Measurements from ENCODE around the gene FAM131A.

The FAM131A gene

DNA sequence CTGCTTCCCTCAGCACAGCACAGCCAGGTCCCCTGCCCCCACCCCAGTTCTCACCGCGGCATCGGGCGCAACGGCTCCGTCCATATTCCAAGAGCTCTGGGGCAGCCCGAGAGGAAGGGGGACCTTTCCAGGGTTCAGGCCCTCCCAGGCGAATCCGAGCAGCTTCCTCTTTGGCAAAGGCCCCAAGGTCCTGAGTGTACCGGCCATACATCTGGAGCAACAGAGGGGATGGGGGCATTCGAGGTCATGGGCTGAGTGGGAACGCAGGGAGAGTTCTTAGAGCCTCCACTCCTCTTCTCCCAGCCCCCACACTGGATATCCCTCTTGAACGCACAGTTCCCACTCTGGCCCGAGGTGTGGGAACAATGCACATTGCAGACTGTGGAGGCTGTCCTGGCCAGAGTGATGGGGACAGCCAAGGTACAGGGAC lies 21.5 kb downstream of the FAM131A start:
- DNase-seq, result no peak

DNA sequence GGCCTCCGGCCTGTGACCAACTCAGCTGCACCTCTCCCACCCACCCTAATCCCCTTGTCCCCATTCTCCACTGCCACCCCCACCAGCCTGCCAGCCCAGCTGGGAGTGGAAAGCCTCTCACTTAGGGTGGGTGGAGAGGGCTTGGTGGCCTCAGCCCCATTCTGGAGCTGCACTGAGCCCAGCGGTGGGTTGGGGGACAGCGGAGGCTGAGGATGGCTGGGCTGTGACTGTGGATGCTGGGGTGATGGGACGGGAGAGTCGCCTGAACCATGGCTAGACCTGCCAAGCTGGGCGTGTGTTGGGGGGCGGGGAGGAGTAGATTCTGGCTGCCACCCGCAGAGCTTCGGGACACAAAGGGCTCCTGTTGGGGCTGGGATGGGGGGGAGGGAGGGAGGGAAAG lies 22.2 kb downstream of the FAM131A start:
- no peak for DNase-seq

DNA sequence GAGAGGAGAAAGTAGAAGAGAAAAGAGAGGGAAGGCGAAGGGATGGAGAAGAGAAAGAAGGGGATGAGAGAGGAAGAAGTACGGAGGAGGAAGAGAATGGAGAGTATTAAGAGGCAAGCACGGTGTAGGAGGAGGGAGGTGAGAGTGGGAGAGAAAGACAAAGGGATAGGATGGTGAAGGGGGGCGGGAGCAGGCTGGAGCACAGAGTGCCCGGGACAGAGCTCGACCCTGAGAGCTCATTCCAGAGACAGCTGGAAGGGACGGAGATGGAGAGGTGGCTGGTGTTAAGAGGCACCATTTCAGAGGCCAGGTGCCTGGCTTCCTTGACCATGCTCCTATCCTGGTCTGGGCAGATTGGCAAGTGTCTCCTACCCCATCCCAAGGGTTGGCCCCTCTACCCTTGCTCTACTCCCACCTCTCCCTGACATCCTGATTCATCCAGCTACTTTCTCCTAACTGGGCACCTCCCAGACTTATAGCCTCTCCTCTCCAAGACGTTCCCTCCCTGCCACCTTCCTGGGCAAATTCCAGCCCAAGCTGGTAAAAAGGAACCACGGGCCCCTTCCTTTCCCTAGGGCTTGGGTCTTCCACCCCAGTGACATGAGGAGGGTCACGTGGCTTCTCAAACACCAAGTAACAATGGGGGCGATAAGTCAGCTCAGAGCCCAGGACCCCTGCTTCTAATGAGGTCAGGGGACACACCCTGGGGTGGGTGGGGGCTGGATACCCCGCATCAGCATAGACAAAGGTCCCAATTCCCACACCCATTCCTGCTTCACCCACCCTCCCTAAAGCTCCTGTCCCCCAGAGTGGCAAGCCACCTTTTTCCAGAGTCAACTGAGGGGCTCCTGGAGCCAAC lies 22.9 kb downstream of the FAM131A start:
- no peak for DNase-seq

DNA sequence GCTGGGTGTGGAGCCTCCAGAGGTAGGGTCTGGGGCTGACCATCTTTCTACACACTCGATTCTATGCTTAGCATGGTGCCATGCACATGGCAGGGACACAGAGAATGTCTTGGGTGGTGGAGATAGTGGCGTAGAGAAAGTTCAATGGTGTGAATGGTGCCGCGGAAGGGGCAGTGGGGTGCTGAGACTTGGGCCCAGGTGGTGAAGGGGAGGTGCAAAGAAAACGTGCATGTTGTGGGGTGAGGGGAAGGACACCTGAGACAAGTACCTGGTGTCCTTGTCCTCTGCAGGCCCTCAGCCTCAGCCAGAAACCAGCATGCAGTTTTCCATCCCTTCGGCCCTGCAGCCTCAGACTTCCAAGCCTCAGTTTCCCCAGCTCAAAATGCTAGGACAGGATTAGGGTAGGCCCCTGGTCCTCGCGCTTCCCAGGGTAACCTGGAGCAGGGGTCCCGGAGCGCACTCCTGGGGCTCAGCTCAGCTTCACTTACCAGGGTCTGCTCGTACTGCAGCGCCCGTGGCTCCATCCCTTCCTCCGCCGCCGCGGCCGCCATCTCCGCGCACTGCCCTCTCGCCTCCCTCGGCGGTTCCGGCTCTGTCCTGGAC lies 23.6 kb downstream of the FAM131A start:
- DNase-seq, result no peak

DNA sequence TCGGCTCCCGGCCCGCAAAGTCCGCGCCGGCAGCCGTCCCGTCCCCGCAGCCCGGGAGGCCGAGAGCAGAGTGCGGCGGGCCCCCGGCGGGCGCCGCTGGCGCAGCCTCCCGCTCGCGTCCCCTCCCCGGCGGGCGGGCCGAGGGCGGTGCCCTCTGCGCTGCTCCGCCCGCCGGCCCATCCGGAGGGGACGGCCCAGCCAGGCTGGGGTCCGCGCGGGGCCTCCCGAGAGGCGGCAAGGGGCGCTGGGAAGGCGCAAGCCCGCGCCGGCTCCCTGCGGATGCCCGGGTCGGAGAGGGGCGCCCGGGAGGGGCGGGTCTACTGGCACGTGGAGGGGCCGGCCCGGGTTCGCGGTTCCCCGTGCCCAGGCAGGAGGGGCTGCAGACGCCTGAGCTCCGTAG lies 24.1 kb downstream of the FAM131A start, which contains the start of the genes CLCN2 and POLR2H:
Gene CLCN2 (minus strand): TSS at position 74 of the 400 bp plus-strand sequence. CDS start 126 bp downstream, outside the sequence.
Gene POLR2H (plus strand): TSS at position 179 of the 400 bp plus-strand sequence. CDS start 1,783 bp downstream, outside the sequence.
- no peak for DNase-seq

DNA sequence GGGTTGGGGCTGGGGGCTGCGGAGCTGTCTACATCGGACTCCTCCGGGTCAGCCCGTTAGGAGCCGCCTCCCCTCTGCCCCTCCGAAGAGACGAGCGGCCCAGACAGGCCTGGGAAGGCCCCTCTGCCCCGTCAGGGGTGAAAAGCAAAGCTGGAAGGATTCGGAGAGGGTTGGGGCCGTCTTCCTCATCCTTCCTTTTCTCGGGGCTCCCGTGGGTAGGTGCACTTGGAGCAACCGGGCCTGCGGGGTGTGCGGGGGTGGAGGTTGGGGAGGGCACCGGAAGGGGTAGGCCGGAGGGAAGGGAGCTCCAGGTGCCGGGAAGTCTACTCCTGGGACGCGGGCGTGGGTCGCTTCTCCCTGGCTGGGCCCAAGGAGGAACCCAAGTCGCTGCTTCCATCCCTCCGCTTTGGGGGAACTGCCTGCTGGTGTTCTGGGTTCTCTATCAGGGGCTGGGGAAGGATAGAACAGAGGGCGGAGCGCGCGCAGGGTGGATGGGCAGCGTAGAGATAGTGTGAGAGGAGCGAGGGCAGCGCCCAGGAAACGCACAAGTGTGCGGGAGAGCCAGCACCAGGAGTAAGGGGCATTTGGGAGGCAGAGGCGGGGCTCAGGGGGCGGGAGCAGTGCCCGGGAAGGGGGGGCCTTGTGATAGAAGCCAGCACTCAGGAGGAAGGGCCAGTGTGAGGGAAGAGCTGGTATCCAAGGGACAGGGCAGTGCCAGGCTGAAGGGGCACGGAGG lies 24.7 kb downstream of the FAM131A start:
- DNase-seq, result peak; percentile 64

DNA sequence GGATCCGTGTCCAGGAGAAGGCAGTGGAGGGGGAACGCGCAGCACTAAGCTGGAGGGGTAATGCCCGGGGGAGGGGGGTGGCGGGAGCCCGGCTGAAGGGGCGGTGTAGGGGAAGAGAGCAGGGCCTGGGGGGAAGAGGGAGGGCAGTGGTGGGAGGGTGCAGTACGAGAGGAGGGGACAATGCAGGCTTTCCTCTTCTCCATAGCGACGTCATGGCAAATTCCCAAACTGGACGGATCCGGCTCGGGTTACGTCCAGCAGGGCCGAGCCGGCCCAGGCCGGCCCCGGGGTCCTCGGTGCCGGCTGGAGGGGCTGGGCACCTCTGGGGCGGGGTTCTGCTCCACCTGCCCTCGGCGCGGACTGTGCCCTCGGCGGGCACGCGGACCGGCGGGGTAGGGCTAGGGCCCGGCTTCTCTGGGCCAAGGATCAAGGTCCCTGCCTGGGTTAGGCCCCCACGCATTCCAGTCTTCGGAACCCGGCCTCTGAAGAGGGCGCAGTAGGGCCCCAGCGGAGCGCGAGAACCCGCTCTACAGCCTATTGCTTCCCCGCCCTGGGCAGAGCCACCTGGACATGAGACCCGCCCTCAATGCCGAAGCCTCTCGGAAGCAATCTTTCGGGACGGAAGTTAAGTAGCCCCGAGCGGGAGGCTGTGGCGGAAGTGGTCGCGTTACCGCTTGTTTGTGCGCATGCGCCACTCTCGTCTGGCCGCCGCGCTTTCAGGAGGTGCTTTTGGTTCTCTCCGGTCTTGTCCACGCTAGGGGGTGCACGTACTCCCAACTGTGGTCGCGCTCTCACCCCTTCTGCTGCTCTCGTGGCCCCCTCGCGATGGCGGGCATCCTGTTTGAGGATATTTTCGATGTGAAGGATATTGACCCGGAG lies 25.5 kb downstream of the FAM131A start:
- peak; percentile 86 for DNase-seq

DNA sequence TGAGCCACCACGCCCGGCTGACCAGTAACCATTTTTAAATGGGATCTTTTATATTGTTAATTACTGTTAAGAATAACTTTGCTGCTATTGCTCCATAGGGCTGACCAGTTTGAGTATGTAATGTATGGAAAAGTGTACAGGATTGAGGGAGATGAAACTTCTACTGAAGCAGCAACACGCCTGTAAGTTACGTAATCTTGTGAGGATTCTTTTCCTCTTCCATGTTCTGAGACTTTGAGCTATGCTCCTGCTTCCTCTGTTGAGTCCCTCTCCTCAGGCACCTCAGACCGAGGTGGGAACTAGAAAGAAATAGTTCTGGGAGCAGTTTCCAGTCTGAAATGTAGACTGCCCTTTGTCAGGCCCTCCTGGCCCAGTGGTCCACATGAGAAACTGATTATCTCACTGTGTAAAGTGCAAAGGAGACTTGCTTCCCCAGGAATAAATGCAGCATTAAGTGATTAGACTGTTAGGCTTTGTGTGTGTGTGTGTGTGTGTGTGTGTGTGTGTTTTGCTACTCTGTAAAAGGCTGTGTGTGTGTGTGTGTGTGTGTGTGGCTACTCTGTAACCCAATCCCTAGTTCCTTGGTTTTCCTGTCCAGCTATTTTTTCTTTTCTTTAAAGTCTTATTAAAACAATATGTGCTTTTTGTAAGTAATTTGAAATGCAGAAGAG lies 29.4 kb downstream of the FAM131A start:
- no peak for DNase-seq

DNA sequence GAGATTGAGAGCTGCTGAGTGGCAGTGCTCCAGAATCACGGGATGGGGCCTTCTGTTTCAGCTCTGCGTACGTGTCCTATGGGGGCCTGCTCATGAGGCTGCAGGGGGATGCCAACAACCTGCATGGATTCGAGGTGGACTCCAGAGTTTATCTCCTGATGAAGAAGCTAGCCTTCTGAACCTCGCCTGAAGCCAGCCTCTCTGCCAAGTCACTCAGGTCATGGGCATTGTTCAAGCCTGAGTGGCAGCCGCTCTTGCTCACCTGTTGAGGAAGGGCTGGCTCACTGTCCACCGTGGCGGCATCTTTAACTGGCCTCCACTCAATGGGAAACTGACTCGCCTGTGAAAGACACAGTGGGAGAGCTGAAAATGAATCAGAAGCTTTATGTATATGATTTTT lies 30.7 kb downstream of the FAM131A start:
- DNase-seq, result no peak

DNA sequence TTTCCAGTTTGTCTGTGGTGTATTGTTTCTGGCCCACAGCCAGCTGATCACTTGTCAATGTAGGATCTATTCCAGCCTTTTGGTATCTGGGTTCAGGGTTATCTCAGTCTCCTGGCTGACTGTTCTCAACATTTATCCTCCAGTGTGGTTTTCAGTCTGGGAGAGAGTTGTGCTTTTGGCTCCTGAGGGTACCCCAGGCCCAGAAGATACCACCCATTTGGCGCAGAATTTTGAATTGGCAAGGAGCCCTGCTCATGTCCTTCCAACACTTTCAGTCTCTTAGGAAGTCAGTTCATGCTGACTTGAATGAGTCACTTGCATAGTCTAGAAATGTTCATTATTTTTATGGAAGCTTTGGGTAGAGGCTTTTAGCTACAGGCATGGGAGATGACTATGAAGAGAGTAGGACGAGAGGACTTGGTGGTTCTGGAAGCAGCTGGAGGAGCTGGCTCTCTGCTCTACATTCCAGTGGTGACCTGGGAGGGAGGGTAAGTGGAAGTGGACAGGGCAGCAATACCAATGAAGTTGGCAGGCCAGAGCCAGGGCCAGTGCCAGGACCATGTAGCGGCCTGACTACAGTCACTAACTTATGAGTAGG lies 31.3 kb downstream of the FAM131A start:
- no peak for DNase-seq

DNA sequence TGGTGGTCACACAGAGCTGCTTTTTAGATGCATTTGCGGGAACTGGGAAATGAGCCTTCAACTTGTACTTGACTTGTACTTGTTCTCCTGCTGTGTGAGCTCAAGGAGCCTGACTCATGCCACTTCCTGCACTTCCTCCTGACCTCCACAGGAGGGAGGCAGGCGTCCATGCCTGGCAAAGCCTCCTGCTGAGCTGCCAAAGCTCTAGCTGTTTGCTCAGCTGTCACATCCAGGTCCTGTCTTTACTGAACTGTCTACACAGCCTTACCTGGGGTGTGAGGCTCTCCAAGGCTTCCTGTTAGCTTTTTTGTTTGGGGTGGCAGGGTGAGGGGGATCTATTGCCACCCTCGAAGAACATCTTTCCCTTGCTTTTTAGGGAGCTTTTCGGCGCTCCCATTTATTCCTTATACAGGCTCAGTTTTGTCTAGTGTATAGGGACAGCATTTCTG lies 34.2 kb downstream of the FAM131A start:
- peak; percentile 58 for DNase-seq

DNA sequence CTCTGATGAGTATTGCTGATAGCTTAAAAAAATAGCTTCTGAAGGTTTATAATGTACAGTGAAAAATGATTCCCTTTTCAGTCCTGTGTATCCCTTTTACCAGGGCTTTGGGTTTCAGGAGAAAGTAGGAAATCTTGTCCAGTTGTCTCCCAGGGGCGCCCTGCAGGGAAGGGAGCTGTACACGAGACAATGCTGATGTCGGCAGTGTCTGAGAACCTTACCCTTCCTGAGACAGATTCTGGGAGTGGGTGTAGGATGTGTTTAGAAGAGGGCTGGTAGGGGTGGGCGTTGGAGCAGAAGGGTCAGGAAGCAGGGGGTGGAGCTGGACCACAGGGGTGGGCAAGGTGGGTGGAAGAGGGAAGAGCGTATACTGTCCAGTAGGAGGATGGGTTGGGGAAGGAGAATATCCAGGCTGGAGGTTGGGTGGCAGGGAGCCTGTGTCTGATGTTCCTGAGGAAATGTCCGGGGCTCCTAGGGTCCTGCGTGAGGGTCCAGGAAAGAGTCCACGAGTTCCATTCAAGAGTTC lies 35.0 kb downstream of the FAM131A start:
- DNase-seq, result no peak

DNA sequence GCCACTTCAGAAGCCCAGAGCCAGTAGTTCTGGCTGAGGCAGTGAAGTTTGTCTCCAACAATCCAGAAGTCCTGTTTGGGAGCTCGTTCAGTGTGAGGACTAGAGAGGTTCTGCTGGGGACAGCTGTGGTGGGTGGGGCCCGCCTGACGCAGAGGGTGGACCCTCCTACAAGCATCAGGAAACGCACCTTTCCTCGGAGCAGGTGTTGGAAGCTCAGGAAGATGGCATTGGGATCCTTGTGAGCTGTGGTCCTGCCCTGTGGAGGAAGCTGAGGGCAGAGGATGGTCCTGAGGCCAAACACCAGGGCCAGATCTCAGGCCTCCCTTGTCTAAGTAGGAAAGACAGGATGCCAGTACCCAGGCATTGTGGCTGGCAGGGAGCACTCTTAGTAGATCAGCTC lies 35.5 kb downstream of the FAM131A start:
- DNase-seq, result no peak

DNA sequence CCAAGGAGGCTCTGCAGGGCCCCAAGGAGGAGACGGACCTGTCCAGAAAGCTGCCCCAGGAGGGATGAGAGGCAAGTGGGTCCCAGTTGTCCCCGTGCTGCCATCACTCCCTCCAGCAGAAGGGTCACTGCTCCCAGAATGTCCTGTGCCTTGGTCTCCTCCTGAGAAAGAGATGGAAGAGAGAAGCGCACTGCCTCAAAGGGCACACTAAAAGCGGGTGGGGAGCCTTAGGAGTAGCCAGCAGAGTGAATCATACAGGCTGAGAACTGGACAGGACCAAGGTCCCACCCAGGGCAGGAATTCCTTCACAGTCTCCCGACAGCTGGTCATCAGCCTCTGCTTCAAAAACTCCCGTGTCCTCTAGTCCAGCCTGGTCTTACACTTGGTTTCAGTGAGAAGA lies 36.0 kb downstream of the FAM131A start:
- DNase-seq, result no peak

DNA sequence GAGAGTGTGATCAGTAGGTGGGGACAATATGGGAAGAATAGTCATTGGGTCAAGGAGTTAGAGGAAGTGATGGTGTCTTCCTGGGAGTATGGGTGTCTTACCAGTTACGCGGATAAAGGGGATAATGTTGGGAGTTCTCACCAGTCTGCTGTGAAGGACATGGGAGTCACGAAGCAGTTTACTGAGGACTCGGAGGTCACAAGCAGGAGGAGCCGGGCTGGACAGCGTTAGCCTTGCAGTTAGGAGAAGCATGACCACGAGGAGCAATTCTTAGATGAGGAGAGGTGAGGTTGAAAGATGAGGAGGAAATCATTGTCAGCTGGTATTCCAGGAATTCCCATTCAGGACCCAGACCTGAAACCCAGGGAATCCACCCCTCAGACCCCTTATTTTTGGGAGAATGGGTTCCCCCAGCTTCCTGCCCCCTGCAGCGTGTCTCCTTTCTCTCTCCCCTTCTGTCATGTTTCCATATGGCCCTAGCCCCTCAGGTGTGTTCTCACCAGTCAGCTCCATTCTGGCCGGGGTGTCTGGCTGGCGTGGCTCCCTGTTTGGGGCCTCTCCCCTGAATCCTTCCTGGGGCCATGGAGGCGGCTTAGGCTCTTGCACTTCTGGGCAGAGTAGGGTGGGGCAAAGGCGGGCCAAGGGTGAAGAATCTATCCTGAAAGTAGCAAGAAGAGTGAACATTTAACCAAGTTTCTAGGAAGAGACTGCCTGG lies 38.5 kb downstream of the FAM131A start:
- no peak for DNase-seq

DNA sequence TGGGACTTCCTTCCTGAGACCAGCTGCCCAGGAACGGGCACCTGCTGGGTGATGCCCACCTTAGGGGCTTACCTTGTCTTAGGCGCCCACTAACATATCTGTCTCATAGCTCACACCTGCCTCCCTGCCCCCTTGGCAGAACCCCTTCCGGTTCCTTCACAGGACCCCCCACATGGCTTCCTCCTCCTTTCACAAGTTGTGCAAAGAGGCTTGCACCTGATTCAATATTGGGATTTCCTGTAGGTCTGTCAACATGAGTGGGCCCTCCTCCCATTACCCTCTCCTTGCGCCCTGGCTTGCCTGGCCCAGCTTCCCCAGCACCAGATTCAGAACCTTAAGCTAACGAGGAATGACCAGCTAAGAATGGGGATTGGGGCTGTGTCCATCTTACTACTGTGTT lies 40.0 kb downstream of the FAM131A start:
- no peak for DNase-seq

DNA sequence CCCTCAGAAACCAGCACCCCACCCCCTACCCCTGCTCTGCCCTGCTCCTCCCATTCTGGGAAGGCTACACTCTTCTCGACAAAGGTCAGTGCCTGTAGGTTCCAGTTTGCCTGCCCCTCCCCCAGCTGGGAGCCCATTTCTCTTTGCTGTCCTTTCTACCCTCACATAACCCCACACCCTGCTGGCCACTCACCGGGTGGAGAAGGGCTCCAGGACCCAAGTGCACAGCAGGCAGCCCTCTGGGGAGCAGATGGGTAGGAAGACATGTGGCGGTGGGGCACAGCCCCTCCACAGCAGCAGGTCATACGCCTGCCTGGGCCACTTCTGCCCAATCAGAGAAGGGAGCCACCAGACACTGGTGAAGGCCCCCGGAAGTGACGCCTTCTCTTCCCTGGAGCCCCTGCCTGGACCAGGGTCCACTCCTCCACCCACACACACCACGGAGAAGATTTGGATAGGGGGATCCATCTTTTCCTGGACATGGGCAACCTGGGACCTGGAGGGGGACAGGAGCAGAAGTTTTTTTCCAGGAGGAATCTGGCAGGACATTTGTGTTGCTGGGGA lies 40.6 kb downstream of the FAM131A start, which contains the start of gene THPO:
Gene THPO (minus strand): TSS at position 326 of the 564 bp plus-strand sequence. CDS start 1,948 bp downstream, outside the sequence.
- no peak for DNase-seq

DNA sequence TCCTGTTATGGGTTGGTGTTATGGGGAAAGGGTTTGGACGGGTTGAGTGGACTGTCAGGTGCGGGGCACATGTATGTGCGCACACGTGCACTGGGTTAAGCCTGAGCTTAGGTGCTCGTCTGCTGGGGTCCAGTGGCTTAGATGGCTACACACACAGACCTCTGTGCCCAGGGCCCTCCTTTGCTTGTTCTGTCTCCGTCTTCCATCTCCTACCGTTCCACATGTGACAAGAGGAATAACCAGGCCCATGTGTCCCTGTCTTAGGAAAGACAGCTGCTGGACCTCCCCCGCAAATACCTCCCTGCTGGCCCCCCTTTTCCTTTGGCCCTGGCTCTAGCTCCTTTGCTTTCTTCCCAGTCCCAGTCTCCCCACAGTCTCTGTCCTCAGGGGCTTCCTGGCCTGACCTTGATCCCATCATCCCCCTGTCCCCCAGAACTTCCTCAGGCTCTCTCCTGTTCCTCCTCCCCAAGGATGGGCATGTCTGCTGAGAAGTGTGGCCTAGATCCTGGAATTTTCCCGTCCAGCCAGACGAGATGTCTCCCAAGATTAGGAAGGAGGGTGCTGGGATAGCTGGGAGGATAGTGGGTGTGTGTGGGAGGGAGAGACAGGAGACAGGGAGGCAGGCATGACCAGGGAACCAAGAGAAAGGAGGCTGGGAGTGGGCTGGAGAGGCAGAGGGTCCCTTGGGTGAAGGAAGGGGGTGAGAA lies 41.4 kb downstream of the FAM131A start:
- DNase-seq, result no peak

All from NCI-H748 treated with DMSO at 0.1 percent for 48 hours (cell line).